ENCODE data around the gene ASTN1.

The ASTN1 gene

DNA sequence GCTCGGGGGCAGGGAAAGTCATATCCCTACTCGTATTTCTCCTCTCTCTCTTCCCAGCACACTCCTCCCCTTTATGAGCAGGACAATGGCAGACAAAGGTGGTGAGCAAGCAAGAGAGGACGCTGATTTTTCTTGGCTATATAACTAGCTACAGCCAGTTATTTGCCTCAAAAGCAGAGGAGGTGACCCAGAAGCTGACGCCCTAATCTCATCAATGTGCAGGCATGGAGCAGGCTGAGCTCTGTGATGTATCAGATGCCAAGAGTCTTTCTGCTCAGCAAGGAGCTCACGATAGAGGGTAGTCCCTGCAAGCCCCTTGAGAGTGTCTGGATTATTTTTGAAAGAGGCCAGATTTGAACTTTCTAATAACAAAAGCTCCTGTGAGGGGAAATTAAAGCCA is 75.5 kb downstream of the ASTN1 start:
- Histone ChIP-seq H3K4me3 (ENCODE audit: low read depth, low read length) (no peak overlapping the region), H3K27ac (ENCODE audit: extremely low read depth, low read depth, low read length) (no peak overlapping the region), H3K36me3 (ENCODE audit: control insufficient read depth in 2 of 2, insufficient read depth in 1 of 2, low read length in 2 of 2) (no peaks in the 10 kb centered on the region), H3K4me1 (ENCODE audit: control insufficient read depth, insufficient read depth, low read length) (no peaks in the 10 kb centered on the region), H3K9me3 (ENCODE audit: control insufficient read depth, insufficient read depth, low read depth, low read length) (no peaks in the 10 kb centered on the region)
- POLR2A ChIA-PET = no interaction called here
- TF ChIP-seq ZNF37A (tag by site-specific recombination; IDR thresholded peaks at IDR 0.05) (no peak), ZNF626 (tag by site-specific recombination; IDR thresholded peaks at IDR 0.05) (no peak), ZNF175 (tag by site-specific recombination; IDR thresholded peaks at IDR 0.05) (no peak), ZNF76 (tag by site-specific recombination; IDR thresholded peaks at IDR 0.05; ENCODE audit: borderline replicate concordance, low read depth) (no peak), ZNF701 (tag by site-specific recombination; IDR thresholded peaks at IDR 0.05) (no peak), MEIS1 (CRISPR knock-in tag; IDR thresholded peaks at IDR 0.05; ENCODE audit: borderline replicate concordance) (no peak), ZNF624 (tag by site-specific recombination; IDR thresholded peaks at IDR 0.05) (no peak), ZBTB17 (tag by site-specific recombination; IDR thresholded peaks at IDR 0.05) (no peak), AEBP2 (tag by site-specific recombination; IDR thresholded peaks at IDR 0.05; ENCODE audit: borderline replicate concordance) (no peak), ZNF747 (tag by site-specific recombination; IDR thresholded peaks at IDR 0.05) (no peak), ZFP69B (tag by site-specific recombination; IDR thresholded peaks at IDR 0.05) (no peak), WT1 (tag by site-specific recombination; IDR thresholded peaks at IDR 0.05) (no peak), ZNF184 (tag by site-specific recombination; IDR thresholded peaks at IDR 0.05) (no peak), ZNF664 (tag by site-specific recombination; IDR thresholded peaks at IDR 0.05) (no peak), MZF1 (tag by site-specific recombination; IDR thresholded peaks at IDR 0.05; ENCODE audit: borderline replicate concordance) (no peak)
- TF ChIP-seq, protein P1, sequence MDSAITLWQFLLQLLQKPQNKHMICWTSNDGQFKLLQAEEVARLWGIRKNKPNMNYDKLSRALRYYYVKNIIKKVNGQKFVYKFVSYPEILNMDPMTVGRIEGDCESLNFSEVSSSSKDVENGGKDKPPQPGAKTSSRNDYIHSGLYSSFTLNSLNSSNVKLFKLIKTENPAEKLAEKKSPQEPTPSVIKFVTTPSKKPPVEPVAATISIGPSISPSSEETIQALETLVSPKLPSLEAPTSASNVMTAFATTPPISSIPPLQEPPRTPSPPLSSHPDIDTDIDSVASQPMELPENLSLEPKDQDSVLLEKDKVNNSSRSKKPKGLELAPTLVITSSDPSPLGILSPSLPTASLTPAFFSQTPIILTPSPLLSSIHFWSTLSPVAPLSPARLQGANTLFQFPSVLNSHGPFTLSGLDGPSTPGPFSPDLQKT (IDR thresholded peaks at IDR 0.05; ENCODE audit: borderline replicate concordance, low read depth, low read length) = no peak
- TF ChIP-seq, protein P2, sequence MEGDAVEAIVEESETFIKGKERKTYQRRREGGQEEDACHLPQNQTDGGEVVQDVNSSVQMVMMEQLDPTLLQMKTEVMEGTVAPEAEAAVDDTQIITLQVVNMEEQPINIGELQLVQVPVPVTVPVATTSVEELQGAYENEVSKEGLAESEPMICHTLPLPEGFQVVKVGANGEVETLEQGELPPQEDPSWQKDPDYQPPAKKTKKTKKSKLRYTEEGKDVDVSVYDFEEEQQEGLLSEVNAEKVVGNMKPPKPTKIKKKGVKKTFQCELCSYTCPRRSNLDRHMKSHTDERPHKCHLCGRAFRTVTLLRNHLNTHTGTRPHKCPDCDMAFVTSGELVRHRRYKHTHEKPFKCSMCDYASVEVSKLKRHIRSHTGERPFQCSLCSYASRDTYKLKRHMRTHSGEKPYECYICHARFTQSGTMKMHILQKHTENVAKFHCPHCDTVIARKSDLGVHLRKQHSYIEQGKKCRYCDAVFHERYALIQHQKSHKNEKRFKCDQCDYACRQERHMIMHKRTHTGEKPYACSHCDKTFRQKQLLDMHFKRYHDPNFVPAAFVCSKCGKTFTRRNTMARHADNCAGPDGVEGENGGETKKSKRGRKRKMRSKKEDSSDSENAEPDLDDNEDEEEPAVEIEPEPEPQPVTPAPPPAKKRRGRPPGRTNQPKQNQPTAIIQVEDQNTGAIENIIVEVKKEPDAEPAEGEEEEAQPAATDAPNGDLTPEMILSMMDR (tag by site-specific recombination; IDR thresholded peaks at IDR 0.05) = no peak
- TF ChIP-seq, protein P3, sequence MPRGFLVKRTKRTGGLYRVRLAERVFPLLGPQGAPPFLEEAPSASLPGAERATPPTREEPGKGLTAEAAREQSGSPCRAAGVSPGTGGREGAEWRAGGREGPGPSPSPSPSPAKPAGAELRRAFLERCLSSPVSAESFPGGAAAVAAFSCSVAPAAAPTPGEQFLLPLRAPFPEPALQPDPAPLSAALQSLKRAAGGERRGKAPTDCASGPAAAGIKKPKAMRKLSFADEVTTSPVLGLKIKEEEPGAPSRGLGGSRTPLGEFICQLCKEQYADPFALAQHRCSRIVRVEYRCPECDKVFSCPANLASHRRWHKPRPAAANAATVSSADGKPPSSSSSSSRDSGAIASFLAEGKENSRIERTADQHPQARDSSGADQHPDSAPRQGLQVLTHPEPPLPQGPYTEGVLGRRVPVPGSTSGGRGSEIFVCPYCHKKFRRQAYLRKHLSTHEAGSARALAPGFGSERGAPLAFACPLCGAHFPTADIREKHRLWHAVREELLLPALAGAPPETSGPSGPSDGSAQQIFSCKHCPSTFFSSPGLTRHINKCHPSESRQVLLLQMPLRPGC (tag by site-specific recombination; IDR thresholded peaks at IDR 0.05) = no peak
- CTCF ChIA-PET = interaction anchor here (0.9 kb wide), 1 partner anchor 9 kb away, joined by 4 read pairs; no protein-coding TSS in a partner anchor

- no peaks in the 10 kb centered on the region for H3K4me1 ChIP-seq (ENCODE audit: control insufficient read depth, insufficient read depth, low read length)
- CTCF ChIA-PET = no interaction called here
- H3K9me3 ChIP-seq (ENCODE audit: control insufficient read depth, insufficient read depth, low read depth, low read length) = no peaks in the 10 kb centered on the region
- no peaks in the 10 kb centered on the region for H3K36me3 ChIP-seq (ENCODE audit: control insufficient read depth in 2 of 2, insufficient read depth in 1 of 2, low read length in 2 of 2)
- H3K4me3 ChIP-seq (ENCODE audit: low read depth, low read length) = no peak overlapping the region
- H3K27ac ChIP-seq (ENCODE audit: extremely low read depth, low read depth, low read length) = no peak overlapping the region
- POLR2A ChIA-PET = no interaction called here
- TF ChIP-seq ZNF549 (tag by site-specific recombination; IDR thresholded peaks at IDR 0.05) (no peak), ZNF133 (tag by site-specific recombination; IDR thresholded peaks at IDR 0.05) (no peak), ZNF132 (tag by site-specific recombination; IDR thresholded peaks at IDR 0.05; ENCODE audit: borderline replicate concordance) (no peak), ZNF701 (tag by site-specific recombination; IDR thresholded peaks at IDR 0.05) (no peak), ZNF423 (tag by site-specific recombination; IDR thresholded peaks at IDR 0.05) (no peak), ZFP69B (tag by site-specific recombination; IDR thresholded peaks at IDR 0.05) (no peak), ZFP3 (tag by site-specific recombination; IDR thresholded peaks at IDR 0.05; ENCODE audit: low read depth) (no peak), ZNF112 (tag by site-specific recombination; IDR thresholded peaks at IDR 0.05) (no peak), ZNF16 (tag by site-specific recombination; IDR thresholded peaks at IDR 0.05; ENCODE audit: low read depth) (no peak), ZNF776 (tag by site-specific recombination; IDR thresholded peaks at IDR 0.05; ENCODE audit: borderline replicate concordance) (no peak)
- TF ChIP-seq, protein P4, sequence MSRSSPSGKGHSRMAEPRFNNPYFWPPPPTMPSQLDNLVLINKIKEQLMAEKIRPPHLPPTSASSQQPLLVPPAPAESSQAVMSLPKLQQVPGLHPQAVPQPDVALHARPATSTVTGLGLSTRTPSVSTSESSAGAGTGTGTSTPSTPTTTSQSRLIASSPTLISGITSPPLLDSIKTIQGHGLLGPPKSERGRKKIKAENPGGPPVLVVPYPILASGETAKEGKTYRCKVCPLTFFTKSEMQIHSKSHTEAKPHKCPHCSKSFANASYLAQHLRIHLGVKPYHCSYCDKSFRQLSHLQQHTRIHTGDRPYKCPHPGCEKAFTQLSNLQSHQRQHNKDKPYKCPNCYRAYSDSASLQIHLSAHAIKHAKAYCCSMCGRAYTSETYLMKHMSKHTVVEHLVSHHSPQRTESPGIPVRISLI (tag by site-specific recombination; IDR thresholded peaks at IDR 0.05) = no peak
Observed at GRCh38 chr1:177082855-177083693, 81.4 kb downstream of the ASTN1 start.
